ENCODE results near the gene PROKR2. TPM values are rescaled to one million over a fixed set of nuclear protein-coding genes. Genes with fewer than 3 reads are reported as not detected.

The PROKR2 gene
- total and polyA plus RNA-seq, 2 of the 8 experiments (the other 6 are each of a cell fraction or from before 2014, with no cell fraction given), result 3.3 to 7.7 TPM

DNA sequence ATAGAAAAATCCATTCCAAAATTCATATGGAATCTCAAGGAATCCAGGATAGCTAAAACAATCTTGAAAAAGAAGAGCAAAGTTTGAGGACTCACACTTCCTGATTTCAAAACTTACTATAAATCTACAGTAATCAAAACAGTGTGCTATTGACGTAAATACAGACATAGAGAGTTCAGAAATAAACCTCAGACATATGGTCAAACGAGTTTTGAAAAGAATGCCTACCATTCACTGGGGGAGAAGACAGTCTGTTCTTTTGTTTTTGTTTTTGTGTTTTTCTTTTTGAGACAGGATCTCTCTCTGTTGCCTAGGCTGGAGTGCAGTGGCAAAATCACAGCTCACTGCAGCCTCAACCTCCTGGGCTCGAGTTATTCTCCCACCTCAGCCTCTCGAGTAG lies 25.3 kb upstream of the PROKR2 start:
- FAIRE-seq, result no peak
- POLR2A ChIA-PET (ENCODE audit: partially characterized antibody), result no interaction called here
- no peak overlapping the region for H4K91ac ChIP-seq (replicated peaks; ENCODE audit: insufficient read length, low read length)

More for the DNA sequence above, 25.3 kb upstream of the PROKR2 start:
- H3K27ac ChIP-seq (ENCODE audit: low read depth, low read length), result no peak overlapping the region
- no peaks in the 10 kb centered on the region for H3K36me3 ChIP-seq (ENCODE audit: control insufficient read depth in 2 of 4, insufficient read depth in 4 of 4, low read length in 3 of 4)
- H3K9me3 ChIP-seq (ENCODE audit: insufficient read depth in 2 of 2, low read depth in 1 of 2, low read length in 1 of 2), result no peaks in the 10 kb centered on the region
- no peaks in the 10 kb centered on the region for H3K27me3 ChIP-seq (replicated peaks in 1 of 4; ENCODE audit: control insufficient read depth in 3 of 4, extremely low read depth in 1 of 4, insufficient read depth in 3 of 4, low read length in 3 of 4)
- H3K23ac ChIP-seq (ENCODE audit: insufficient read length), result no peak overlapping the region
- no peaks in the 10 kb centered on the region for H3K79me2 ChIP-seq (ENCODE audit: control insufficient read depth in 1 of 2, insufficient read depth in 2 of 2, low read length in 2 of 2)
- WGBS, 2 experiments (ENCODE audit: extremely low coverage in 1 of 2, insufficient coverage in 1 of 2, insufficient read length in 1 of 2, insufficient replicate concordance in 2 of 2, low coverage in 1 of 2, low lambda C conversion rate in 2 of 2, missing lambda C conversion rate in 1 of 2), result 85% methylated on average over 4 of the region's 4 CpGs; no CpG with 5 or more reads in 1 of the 2 experiments
- H3K4me3 ChIP-seq (ENCODE audit: extremely low read depth in 1 of 4, insufficient read depth in 2 of 4, low read depth in 3 of 4, low read length in 4 of 4), result no peak overlapping the region
- H3K56ac ChIP-seq (replicated peaks; ENCODE audit: insufficient read length, low read depth, low read length), result no peak overlapping the region
- TF ChIP-seq EZH2 (IDR thresholded peaks at IDR 0.05; ENCODE audit: low read depth, low read length, severe bottlenecking) (no peak), EP300 (IDR thresholded peaks at IDR 0.05; ENCODE audit: borderline replicate concordance in 1 of 2, low read depth in 2 of 2, low read length in 2 of 2) (no peak), POLR2A (IDR thresholded peaks at IDR 0.05; ENCODE audit: control extremely low read depth in 1 of 2, low read depth in 2 of 2, low read length in 2 of 2) (no peak), YY1 (IDR thresholded peaks at IDR 0.05; ENCODE audit: low read depth, low read length) (no peak), E2F6 (IDR thresholded peaks at IDR 0.05) (no peak), TBP (IDR thresholded peaks at IDR 0.05; ENCODE audit: low read depth, low read length) (no peak)
- no peak overlapping the region for H3K4ac ChIP-seq (replicated peaks; ENCODE audit: insufficient read length, low read depth, low read length)
- no peaks in the 10 kb centered on the region for H3K23me2 ChIP-seq (ENCODE audit: low read depth, low read length)
- no peak overlapping the region for H3K18ac ChIP-seq (ENCODE audit: extremely low read depth, low read length)
- H4K8ac ChIP-seq (ENCODE audit: extremely low read depth, insufficient read depth, low read length), result no peak overlapping the region
- no peak overlapping the region for H2BK5ac ChIP-seq (ENCODE audit: low read depth, low read length)
- no peak overlapping the region for H3K4me2 ChIP-seq (ENCODE audit: insufficient read depth in 1 of 2, low read depth in 2 of 2, low read length in 2 of 2)
- H3K4me1 ChIP-seq (replicated peaks in 1 of 4; ENCODE audit: control insufficient read depth in 3 of 4, insufficient read depth in 4 of 4, low read length in 3 of 4), result no peaks in the 10 kb centered on the region
- H2BK12ac ChIP-seq (ENCODE audit: low read depth, low read length), result no peak overlapping the region
- CTCF ChIA-PET (ENCODE audit: partially characterized antibody), result interaction anchor here (0.9 to 1.0 kb wide), 2 partner anchors 41 to 120 kb away, joined by 3 read pairs; no protein-coding TSS in a partner anchor
- H3K9ac ChIP-seq (replicated peaks in 1 of 4; ENCODE audit: extremely low read depth in 1 of 4, low read depth in 3 of 4, low read length in 3 of 4), result no peak overlapping the region
- no peak overlapping the region for H2BK15ac ChIP-seq (ENCODE audit: low read length)
- no peak overlapping the region for H2AK5ac ChIP-seq (ENCODE audit: low read depth, low read length)
- no peak for DNase-seq (ENCODE audit: low read depth in 1 of 2, low spot score in 2 of 2)
- no peaks in the 10 kb centered on the region for H4K20me1 ChIP-seq (replicated peaks in 1 of 2; ENCODE audit: control insufficient read depth in 1 of 2, insufficient read depth in 2 of 2, low read length in 2 of 2)
- no peak overlapping the region for H2AFZ ChIP-seq (ENCODE audit: low read length)
- no peak overlapping the region for H4K5ac ChIP-seq (ENCODE audit: insufficient read length, low read depth, low read length)
- H3K79me1 ChIP-seq (ENCODE audit: low read depth, low read length), result no peaks in the 10 kb centered on the region
- H3K14ac ChIP-seq (ENCODE audit: insufficient read length), result no peak overlapping the region
- H2BK20ac ChIP-seq (ENCODE audit: low read length), result no peak overlapping the region
- no peak overlapping the region for H2BK120ac ChIP-seq (replicated peaks; ENCODE audit: low read depth, low read length)

All from H1 (cell line).